Colonic mucosa (tissue), 4 donors: ENCODE data around the gene HIF1A. TPM values are rescaled to one million over a fixed set of nuclear protein-coding genes. Genes with fewer than 3 reads are reported as not detected.

Source experiments
- DNase-seq: peaks from one replicate; pipeline ENCODE4 v3.0.0-alpha.2; 2020
- H3K27ac ChIP-seq: fragments of 200-600 bp; one replicate; pipeline ENCODE4 v1.8.0; 2021
- H3K27me3 ChIP-seq: fragments of 200-600 bp; one replicate; pipeline ENCODE4 v1.8.0; 2021
- H3K36me3 ChIP-seq: fragments of 200-600 bp; one replicate; pipeline ENCODE4 v1.8.0; 2021
- H3K4me1 ChIP-seq: fragments of 200-600 bp; one replicate; pipeline ENCODE4 v1.8.0; 2021; ENCODE audit warnings: mild to moderate bottlenecking
- H3K4me3 ChIP-seq: fragments of 200-600 bp; one replicate; pipeline ENCODE4 v1.8.0; 2021
- H3K9ac ChIP-seq, 2 donors: one replicate each; pipeline ENCODE4 v1.7.0; 2013; ENCODE audit warnings: control low read depth in 2 of 2, low read depth in 2 of 2, low read length in 2 of 2
- H3K9me3 ChIP-seq: fragments of 200-600 bp; one replicate; pipeline ENCODE4 v1.8.0; 2021
- intact Hi-C: fragments of 100-400 bp; cut with DNase I; formaldehyde crosslinking; loops from one replicate; pipeline ENCODE4 v1.14.1; 2022
- total RNA-seq, 2 donors: library from RNA; stranded (reverse); fragmentation: NEBNext Ultra II Directional in 1 of 2; extraction: Animal tissue kit (Norgen Biotek cat#: 25700) in 1 of 2; gene quantifications; one replicate each; pipeline ENCODE4 v1.2.1, GENCODE V29; 2021
- TF ChIP-seq, protein P1 (sequence below): fragments of 200-600 bp; IDR thresholded peaks from one replicate; pipeline ENCODE4 v1.8.0; 2022; ENCODE audit warnings: antibody characterized with exemption, mild to moderate bottlenecking
- donor health status: healthy.
- donor health status: DM: no; HTN: no; CAD: no.
- donor health status: DM: no; HTN: no; CAD: no.

The HIF1A gene
- total RNA-seq, 2 donors from 2014 or later, result 99.1 to 128 TPM

DNA sequence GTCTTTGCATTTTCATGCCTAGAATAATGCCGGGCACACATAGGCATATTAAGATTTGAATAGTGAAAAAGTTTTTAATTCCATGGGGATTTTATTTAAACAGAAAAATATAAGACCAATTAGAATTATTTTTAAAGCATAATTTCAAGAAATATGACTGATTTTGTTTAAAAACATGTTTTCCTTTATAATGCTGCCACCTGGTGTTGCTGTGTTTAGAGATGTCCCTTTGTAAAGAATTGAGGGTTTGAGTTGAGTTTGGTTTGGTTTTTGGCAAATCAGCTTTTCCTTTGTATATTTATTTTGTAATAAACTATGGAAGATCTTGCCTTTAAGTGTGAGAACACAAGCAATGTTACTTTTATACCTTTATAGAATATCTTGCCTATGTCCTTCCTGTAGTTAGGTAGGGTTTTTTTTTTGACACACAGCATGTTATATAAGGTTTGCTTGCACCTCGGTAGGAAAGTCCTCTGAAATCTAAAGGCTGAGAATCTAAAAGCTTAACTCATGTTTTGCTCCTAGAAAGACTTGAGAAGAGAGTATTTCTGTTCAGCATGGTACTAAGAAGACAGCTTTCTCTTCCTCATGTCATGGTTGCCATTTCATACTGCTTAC lies 35.6 kb downstream of the HIF1A start:
- H3K36me3 ChIP-seq, result no peaks in the 10 kb centered on the region
- no peaks in the 10 kb centered on the region for H3K9me3 ChIP-seq
- TF ChIP-seq, protein P1, sequence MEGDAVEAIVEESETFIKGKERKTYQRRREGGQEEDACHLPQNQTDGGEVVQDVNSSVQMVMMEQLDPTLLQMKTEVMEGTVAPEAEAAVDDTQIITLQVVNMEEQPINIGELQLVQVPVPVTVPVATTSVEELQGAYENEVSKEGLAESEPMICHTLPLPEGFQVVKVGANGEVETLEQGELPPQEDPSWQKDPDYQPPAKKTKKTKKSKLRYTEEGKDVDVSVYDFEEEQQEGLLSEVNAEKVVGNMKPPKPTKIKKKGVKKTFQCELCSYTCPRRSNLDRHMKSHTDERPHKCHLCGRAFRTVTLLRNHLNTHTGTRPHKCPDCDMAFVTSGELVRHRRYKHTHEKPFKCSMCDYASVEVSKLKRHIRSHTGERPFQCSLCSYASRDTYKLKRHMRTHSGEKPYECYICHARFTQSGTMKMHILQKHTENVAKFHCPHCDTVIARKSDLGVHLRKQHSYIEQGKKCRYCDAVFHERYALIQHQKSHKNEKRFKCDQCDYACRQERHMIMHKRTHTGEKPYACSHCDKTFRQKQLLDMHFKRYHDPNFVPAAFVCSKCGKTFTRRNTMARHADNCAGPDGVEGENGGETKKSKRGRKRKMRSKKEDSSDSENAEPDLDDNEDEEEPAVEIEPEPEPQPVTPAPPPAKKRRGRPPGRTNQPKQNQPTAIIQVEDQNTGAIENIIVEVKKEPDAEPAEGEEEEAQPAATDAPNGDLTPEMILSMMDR, result peak; percentile 36
- H3K4me1 ChIP-seq, result peaks cover 6% of the 10 kb centered on the region
- no peak overlapping the region for H3K9ac ChIP-seq
- intact Hi-C loops, result loop anchor here (5.0 kb wide), 1 partner anchor 269 kb away; no protein-coding TSS in a partner anchor
- H3K27me3 ChIP-seq, result no peaks in the 10 kb centered on the region
- H3K4me3 ChIP-seq, result no peak overlapping the region
- DNase-seq, result no peak
- no peak overlapping the region for H3K27ac ChIP-seq

DNA sequence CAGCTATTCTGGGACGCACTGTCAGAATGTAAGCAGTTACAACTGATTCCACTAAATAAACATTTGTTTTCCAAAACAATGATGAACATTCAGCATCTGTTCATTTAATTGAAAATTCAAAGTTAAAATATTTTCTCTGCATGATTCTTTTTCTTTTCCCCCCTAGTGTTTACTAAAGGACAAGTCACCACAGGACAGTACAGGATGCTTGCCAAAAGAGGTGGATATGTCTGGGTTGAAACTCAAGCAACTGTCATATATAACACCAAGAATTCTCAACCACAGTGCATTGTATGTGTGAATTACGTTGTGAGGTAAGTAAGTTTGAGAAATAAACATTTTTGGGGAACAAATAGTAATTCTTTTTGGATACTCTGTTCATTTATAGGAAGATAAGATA lies 38.7 kb downstream of the HIF1A start:
- Histone ChIP-seq H3K4me3 (no peak overlapping the region), H3K4me1 (no peaks in the 10 kb centered on the region), H3K27me3 (no peaks in the 10 kb centered on the region), H3K9ac (no peak overlapping the region), H3K27ac (no peak overlapping the region), H3K9me3 (no peaks in the 10 kb centered on the region), H3K36me3 (peaks cover 14% of the 10 kb centered on the region)
- DNase-seq, result no peak
- intact Hi-C loops, result loop anchor here (5.0 kb wide), 1 partner anchor 272 kb away; no protein-coding TSS in a partner anchor
- TF ChIP-seq, protein P1, result no peak

DNA sequence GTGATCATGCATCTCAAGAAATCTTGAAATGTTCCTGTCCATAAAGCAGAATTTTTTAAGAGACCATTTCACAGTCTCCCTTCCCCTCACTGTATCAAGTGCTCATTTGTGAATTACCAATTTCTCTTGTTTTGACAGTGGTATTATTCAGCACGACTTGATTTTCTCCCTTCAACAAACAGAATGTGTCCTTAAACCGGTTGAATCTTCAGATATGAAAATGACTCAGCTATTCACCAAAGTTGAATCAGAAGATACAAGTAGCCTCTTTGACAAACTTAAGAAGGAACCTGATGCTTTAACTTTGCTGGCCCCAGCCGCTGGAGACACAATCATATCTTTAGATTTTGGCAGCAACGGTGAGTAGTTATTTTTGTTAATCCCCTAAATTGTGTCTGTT lies 41.4 kb downstream of the HIF1A start:
- no peak for DNase-seq
- Histone ChIP-seq H3K27me3 (no peaks in the 10 kb centered on the region), H3K4me3 (no peak overlapping the region), H3K9me3 (no peaks in the 10 kb centered on the region), H3K36me3 (peaks cover 22% of the 10 kb centered on the region), H3K27ac (no peak overlapping the region), H3K9ac (no peak overlapping the region), H3K4me1 (no peaks in the 10 kb centered on the region)
- intact Hi-C loops, result no loop called here
- TF ChIP-seq, protein P1, result no peak

DNA sequence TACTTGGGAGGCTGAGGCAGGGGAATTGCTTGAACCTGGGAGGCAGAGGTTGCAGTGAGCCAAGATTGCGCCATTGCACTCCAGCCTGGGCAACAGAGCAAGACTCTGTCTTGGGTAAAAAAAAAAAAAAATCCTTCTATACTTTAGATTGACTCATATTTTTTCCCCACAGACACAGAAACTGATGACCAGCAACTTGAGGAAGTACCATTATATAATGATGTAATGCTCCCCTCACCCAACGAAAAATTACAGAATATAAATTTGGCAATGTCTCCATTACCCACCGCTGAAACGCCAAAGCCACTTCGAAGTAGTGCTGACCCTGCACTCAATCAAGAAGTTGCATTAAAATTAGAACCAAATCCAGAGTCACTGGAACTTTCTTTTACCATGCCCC lies 42.6 kb downstream of the HIF1A start:
- intact Hi-C loops, result no loop called here
- no peaks in the 10 kb centered on the region for H3K4me1 ChIP-seq
- TF ChIP-seq, protein P1, result no peak
- H3K9me3 ChIP-seq, result no peaks in the 10 kb centered on the region
- H3K27ac ChIP-seq, result no peak overlapping the region
- no peak overlapping the region for H3K4me3 ChIP-seq
- no peak for DNase-seq
- H3K27me3 ChIP-seq, result no peaks in the 10 kb centered on the region
- H3K9ac ChIP-seq, result no peak overlapping the region
- H3K36me3 ChIP-seq, result peaks cover 22% of the 10 kb centered on the region

DNA sequence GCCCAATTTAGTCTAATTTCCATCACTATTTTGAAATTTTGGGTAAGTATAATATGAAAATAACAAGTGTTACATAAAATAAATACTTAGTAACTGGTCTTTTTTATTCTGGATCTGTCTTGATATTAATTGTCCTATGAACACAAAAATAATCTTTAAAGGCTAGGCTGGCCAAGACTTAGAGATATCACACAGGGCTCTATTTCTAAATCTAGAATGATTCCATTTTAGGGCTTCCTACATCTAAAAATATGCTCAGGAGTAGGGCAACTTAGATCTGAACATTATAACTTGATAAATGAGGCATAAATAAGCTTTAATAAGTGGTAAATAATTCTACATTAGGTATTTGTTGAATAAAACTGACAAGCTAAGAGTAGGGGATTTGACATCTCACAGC lies 43.8 kb downstream of the HIF1A start:
- H3K4me1 ChIP-seq, result no peaks in the 10 kb centered on the region
- H3K36me3 ChIP-seq, result peaks cover 22% of the 10 kb centered on the region
- no peak overlapping the region for H3K9ac ChIP-seq
- no peaks in the 10 kb centered on the region for H3K9me3 ChIP-seq
- H3K4me3 ChIP-seq, result no peak overlapping the region
- TF ChIP-seq, protein P1, result no peak
- intact Hi-C loops, result no loop called here
- H3K27me3 ChIP-seq, result no peaks in the 10 kb centered on the region
- H3K27ac ChIP-seq, result no peak overlapping the region
- no peak for DNase-seq
